ENCODE data around the gene GLMP. TPM values are rescaled to one million over a fixed set of nuclear protein-coding genes. Genes with fewer than 3 reads are reported as not detected.

The GLMP gene
- total RNA-seq, 1 experiment from 2014 or later, result 29.2 TPM

GRCh38 chr1:156259805-156260204 is 35.7 kb downstream of the GLMP start:
- Histone ChIP-seq H3K4me2 (no peak overlapping the region), H3K9me2 (ENCODE audit: insufficient read depth) (no peaks in the 10 kb centered on the region), H3K9me3 (ENCODE audit: insufficient read depth, low read depth) (no peaks in the 10 kb centered on the region), H3K79me2 (ENCODE audit: low read depth) (no peaks in the 10 kb centered on the region), H3K4me3 (no peak overlapping the region), H3K36me3 (ENCODE audit: low read depth) (peaks cover 20% of the 10 kb centered on the region), H3K27me3 (ENCODE audit: insufficient read depth, low read depth) (no peaks in the 10 kb centered on the region), H3F3A (ENCODE audit: insufficient read depth, low read depth) (peaks cover 4% of the 10 kb centered on the region; the same call in 1 of the 2 replicates), H3K27ac (no peak overlapping the region), H2AFZ (no peak overlapping the region), H4K20me1 (ENCODE audit: insufficient read depth) (peaks cover 9% of the 10 kb centered on the region; the same call in 1 of the 2 replicates), H3K4me1 (replicated peaks; ENCODE audit: insufficient read depth) (no peaks in the 10 kb centered on the region)
- POLR2A ChIA-PET (ENCODE audit: unreplicated experiment), result no interaction called here
- intact Hi-C loops (cut with micrococcal nuclease; ENCODE audit: unreplicated experiment), result no loop called here
- CTCF ChIA-PET, result no interaction called here
- BruUV-seq (replicated peaks), result no TSS peak
- DNase-seq, result no peak
- TF ChIP-seq EZH2 (IDR thresholded peaks at IDR 0.05; ENCODE audit: low read depth) (no peak), CTCF (conservative IDR thresholded peaks at IDR 0.05) (no peak)

GRCh38 chr1:156258859-156259258 is 36.6 kb downstream of the GLMP start:
- H4K20me1 ChIP-seq (ENCODE audit: insufficient read depth), result peaks cover 9% of the 10 kb centered on the region; the same call in 1 of the 2 replicates
- no TSS peak for BruUV-seq (replicated peaks)
- intact Hi-C loops (cut with micrococcal nuclease; ENCODE audit: unreplicated experiment), result no loop called here
- H2AFZ ChIP-seq, result no peak overlapping the region
- H3K4me2 ChIP-seq, result no peak overlapping the region
- no peak overlapping the region for H3K27ac ChIP-seq
- H3K79me2 ChIP-seq (ENCODE audit: low read depth), result no peaks in the 10 kb centered on the region
- H3K4me1 ChIP-seq (replicated peaks; ENCODE audit: insufficient read depth), result no peaks in the 10 kb centered on the region
- H3F3A ChIP-seq (ENCODE audit: insufficient read depth, low read depth), result no peaks in the 10 kb centered on the region; the same call in 1 of the 2 replicates
- H3K36me3 ChIP-seq (ENCODE audit: low read depth), result peaks cover 24% of the 10 kb centered on the region
- no peaks in the 10 kb centered on the region for H3K9me2 ChIP-seq (ENCODE audit: insufficient read depth)
- CTCF ChIA-PET, result no interaction called here
- TF ChIP-seq EZH2 (IDR thresholded peaks at IDR 0.05; ENCODE audit: low read depth), result no peak
- no peak for TF ChIP-seq CTCF (conservative IDR thresholded peaks at IDR 0.05)
- POLR2A ChIA-PET (ENCODE audit: unreplicated experiment), result no interaction called here
- no peaks in the 10 kb centered on the region for H3K9me3 ChIP-seq (ENCODE audit: insufficient read depth, low read depth)
- no peaks in the 10 kb centered on the region for H3K27me3 ChIP-seq (ENCODE audit: insufficient read depth, low read depth)
- no peak for DNase-seq
- no peak overlapping the region for H3K4me3 ChIP-seq

GRCh38 chr1:156257711-156258110 is 37.8 kb downstream of the GLMP start:
- H3K27ac ChIP-seq, result no peak overlapping the region
- H3K4me2 ChIP-seq, result no peak overlapping the region
- POLR2A ChIA-PET (ENCODE audit: unreplicated experiment), result no interaction called here
- H2AFZ ChIP-seq, result no peak overlapping the region
- H3K9me2 ChIP-seq (ENCODE audit: insufficient read depth), result no peaks in the 10 kb centered on the region
- H3K9me3 ChIP-seq (ENCODE audit: insufficient read depth, low read depth), result no peaks in the 10 kb centered on the region
- CTCF ChIA-PET, result no interaction called here
- H3K79me2 ChIP-seq (ENCODE audit: low read depth), result no peaks in the 10 kb centered on the region
- TF ChIP-seq EZH2 (IDR thresholded peaks at IDR 0.05; ENCODE audit: low read depth), result no peak
- no peak for TF ChIP-seq CTCF (conservative IDR thresholded peaks at IDR 0.05)
- H3K36me3 ChIP-seq (ENCODE audit: low read depth), result peaks cover 19% of the 10 kb centered on the region
- no peak for DNase-seq
- no peaks in the 10 kb centered on the region for H3K27me3 ChIP-seq (ENCODE audit: insufficient read depth, low read depth)
- BruUV-seq (replicated peaks), result no TSS peak
- intact Hi-C loops (cut with micrococcal nuclease; ENCODE audit: unreplicated experiment), result no loop called here
- no peaks in the 10 kb centered on the region; the same call in 1 of the 2 replicates for H3F3A ChIP-seq (ENCODE audit: insufficient read depth, low read depth)
- H3K4me3 ChIP-seq, result no peak overlapping the region
- no peaks in the 10 kb centered on the region for H3K4me1 ChIP-seq (replicated peaks; ENCODE audit: insufficient read depth)
- peaks cover 9% of the 10 kb centered on the region; the same call in 1 of the 2 replicates for H4K20me1 ChIP-seq (ENCODE audit: insufficient read depth)
